K562 treated with DMSO at 1 percent for 4 hours (cell line): ENCODE data around the gene MMAB. TPM values are rescaled to one million over a fixed set of nuclear protein-coding genes. Genes with fewer than 3 reads are reported as not detected.

ENCODE experiments used
- total RNA-seq: library from RNA; unstranded; fragments of 300-600 nt; gene quantifications from 2 replicates; pipeline ENCODE4 v1.2.3, GENCODE V29; 2022; ENCODE audit not compliant: insufficient read depth

Gene MMAB
- 26.9 and 31.6 TPM in 2 replicates for total RNA-seq

DNA sequence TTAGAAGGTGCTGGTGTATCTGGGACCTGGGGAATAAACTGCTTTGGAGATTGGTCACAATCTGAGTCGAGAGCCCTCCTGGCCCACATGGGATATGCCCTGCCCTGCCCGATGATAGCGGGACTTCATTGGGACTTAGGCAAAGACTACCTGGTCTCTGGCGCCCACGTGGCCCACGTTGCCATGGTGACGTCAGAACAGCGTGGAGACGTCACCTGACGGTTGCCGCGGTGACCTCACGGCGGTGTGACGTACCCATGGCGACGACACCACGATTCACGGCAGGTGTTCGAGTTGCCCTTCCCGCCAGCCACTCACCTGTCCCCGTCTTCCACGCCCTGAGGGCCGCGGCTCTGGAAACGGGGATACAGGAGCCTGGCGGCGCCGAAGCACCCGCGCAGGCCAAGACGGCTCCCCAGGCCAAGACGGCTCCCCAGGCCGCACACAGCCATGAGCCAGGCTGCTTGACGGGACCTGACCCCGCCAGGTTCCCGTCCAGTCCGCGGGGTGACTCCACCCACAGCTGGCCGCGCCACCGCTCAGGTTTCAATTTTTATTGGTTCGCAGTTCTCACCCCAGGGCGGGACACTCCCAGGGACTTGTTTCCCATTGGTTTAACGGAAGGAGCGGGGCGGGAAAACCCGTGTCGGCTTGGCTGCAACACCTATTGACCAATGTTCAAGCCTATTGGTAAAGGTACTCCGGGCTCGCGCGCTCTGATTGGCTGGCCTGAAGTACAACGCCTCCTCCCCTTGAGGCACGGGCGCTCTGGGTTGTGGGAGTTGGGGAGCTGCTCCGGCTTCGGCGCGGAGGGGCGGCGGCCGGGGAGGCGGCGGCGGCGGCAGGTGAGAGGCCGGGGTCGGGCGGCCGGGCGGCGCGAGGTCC is at the start of gene MMAB, which contains the start of gene MVK:
Gene MMAB, minus strand, starts transcription at position 476 of the 885 bp plus-strand sequence. Its CDS starts 24 bp downstream, at position 452.
Gene MVK, plus strand, starts transcription at position 766 of the 885 bp plus-strand sequence. CDS start 1,029 bp downstream, outside the sequence.

Other genes starting within 250 kb of the MMAB start
- gene MYO1H, start 225.6 kb downstream of the MMAB start, total RNA-seq: not detected in 2 replicates
- gene KCTD10, start 96.2 kb downstream of the MMAB start, total RNA-seq: 13.7 and 14.0 TPM in 2 replicates
- 13.6 and 15.3 TPM in 2 replicates for gene UBE3B, start 95.9 kb downstream of the MMAB start, total RNA-seq
- 33.7 and 34.7 TPM in 2 replicates for gene MVK, start 290 bp upstream of the MMAB start, total RNA-seq
- gene FAM222A, start 140.3 kb upstream of the MMAB start, total RNA-seq: 5.3 and 5.8 TPM in 2 replicates